Muscle of leg (tissue), 11 donors: ENCODE measurements around the gene DLG2. TPM values are rescaled to one million over a fixed set of nuclear protein-coding genes. Genes with fewer than 3 reads are reported as not detected.

Source experiments
- DNase-seq: peaks from one replicate; pipeline ENCODE4 v3.0.0; 2013
- H3K27ac ChIP-seq: one replicate; pipeline ENCODE4 v1.5.1; 2013; ENCODE audit warnings: mild to moderate bottlenecking, low read length, control low read depth
- H3K27me3 ChIP-seq: one replicate; pipeline ENCODE4 v1.6.1; 2013; ENCODE audit warnings: low read length; ENCODE audit not compliant: control insufficient read depth, insufficient read depth
- H3K36me3 ChIP-seq: one replicate; pipeline ENCODE4 v1.6.1; 2013; ENCODE audit warnings: low read length; ENCODE audit not compliant: control insufficient read depth, insufficient read depth
- H3K4me1 ChIP-seq: one replicate; pipeline ENCODE4 v1.6.1; 2013; ENCODE audit warnings: low read length; ENCODE audit not compliant: control insufficient read depth, insufficient read depth
- H3K4me3 ChIP-seq: one replicate; pipeline ENCODE4 v1.5.1; 2013; ENCODE audit warnings: low read length, control low read depth
- H3K9me3 ChIP-seq: replicated peaks from 2 replicates; pipeline ENCODE4 v1.6.1; 2013; ENCODE audit warnings: low read depth, low read length; ENCODE audit not compliant: control insufficient read depth
- WGBS: methylation state at CpG from one replicate; pipeline ENCODE4 v1.1.5; 2013; ENCODE audit warnings: missing lambda C conversion rate; ENCODE audit not compliant: insufficient coverage; 5-methylcytosine and 5-hydroxymethylcytosine counted together
- polyA plus RNA-seq, 8 donors: library from polyadenylated mRNA; unstranded; fragments of 120-200 nt; gene quantifications; one replicate each; pipeline versions ENCODE4 v1.2.1 to v1.2.3, GENCODE V29; 2013; ENCODE audit warnings: inconsistent platforms in 1 of 8, low replicate concordance in 1 of 8; ENCODE audit not compliant: insufficient read length in 8 of 8, insufficient read depth in 1 of 8
- total RNA-seq: library from RNA; stranded (reverse); fragments of 120-200 nt; gene quantifications from one replicate; pipeline ENCODE4 v1.2.4, GENCODE V29; 2013

Gene DLG2
- total and polyA plus RNA-seq, 9 donors: 6.4 to 19.3 (median 11.0) TPM

DNA sequence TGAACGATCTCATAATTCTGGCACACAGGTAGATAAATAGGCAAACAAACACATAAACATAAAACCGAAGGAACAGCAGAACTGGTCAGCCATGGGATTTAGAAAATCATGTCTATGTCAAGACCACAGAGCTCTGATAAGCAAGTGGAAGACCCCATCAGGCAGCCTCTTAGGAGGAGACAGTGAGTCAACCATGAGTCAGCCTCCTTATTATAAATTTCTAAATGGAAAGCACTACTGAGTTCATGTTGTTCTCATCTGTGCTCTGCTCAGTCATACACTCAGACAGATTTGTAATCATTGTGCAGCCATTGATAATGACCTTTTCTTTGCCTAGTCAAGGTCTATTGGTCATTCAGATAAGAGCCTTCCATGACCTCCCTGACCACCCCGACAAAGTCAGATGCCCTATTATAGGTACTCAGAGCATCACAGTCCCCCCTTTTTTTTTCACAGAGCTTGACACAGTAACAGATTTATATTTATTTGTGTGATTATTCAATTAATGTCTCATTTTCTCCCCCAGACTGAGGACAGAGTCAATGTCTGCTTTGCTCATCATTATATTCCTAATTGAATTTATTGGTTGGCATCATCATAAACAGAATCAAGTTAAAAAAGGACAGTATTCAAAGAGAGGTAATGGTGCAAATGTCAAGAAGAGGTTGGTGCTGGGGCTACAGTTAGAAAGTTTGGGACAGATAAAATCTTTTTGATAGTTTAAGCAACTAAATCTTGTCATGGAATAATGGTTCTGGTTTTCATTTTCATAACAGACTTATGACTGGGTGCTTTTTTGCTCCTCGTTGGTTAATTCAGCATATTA lies 1761.3 kb downstream of the DLG2 start:
- Histone ChIP-seq H3K27me3 (no peaks in the 10 kb centered on the region), H3K27ac (no peak overlapping the region), H3K4me1 (no peaks in the 10 kb centered on the region), H3K36me3 (no peaks in the 10 kb centered on the region), H3K9me3 (no peaks in the 10 kb centered on the region), H3K4me3 (no peak overlapping the region)
- WGBS: no CpG with 5 or more reads among the region's 4 CpGs
- no peak for DNase-seq

- no peak overlapping the region for H3K27ac ChIP-seq
- no peak overlapping the region for H3K4me3 ChIP-seq
- DNase-seq: no peak
- H3K36me3 ChIP-seq: no peaks in the 10 kb centered on the region
- H3K9me3 ChIP-seq: no peaks in the 10 kb centered on the region
- H3K27me3 ChIP-seq: no peaks in the 10 kb centered on the region
- no peaks in the 10 kb centered on the region for H3K4me1 ChIP-seq
- 83% methylated on average over 1 of the region's 4 CpGs for WGBS
Measured at GRCh38 chr11:83864412-83865057, 1762.6 kb downstream of the DLG2 start.

DNA sequence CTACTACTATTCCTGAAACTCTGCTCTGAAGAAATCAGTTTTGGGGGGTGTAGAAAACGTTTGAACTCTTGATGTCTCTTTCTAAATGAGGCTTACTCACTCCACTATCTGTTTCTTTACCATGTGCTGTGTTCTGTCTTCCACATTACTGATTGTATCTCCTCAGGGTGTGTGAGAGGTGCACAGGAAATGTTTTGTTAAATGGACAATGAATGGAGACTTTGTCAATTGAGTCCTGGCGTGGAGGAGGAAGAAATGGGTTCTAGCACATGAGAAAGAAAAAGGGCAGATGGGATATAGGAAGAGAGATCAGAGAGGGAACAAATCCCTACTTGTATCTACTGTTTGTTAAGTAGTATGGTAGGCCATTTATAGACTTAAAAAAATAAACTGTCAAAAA lies 1763.9 kb downstream of the DLG2 start:
- Histone ChIP-seq H3K27me3 (no peaks in the 10 kb centered on the region), H3K4me1 (no peaks in the 10 kb centered on the region), H3K9me3 (no peaks in the 10 kb centered on the region), H3K36me3 (no peaks in the 10 kb centered on the region), H3K4me3 (no peak overlapping the region), H3K27ac (no peak overlapping the region)
- no peak for DNase-seq
- no CpG with 5 or more reads among the region's 2 CpGs for WGBS

- Histone ChIP-seq H3K27ac (no peak overlapping the region), H3K9me3 (peaks cover 3% of the 10 kb centered on the region), H3K36me3 (no peaks in the 10 kb centered on the region), H3K27me3 (no peaks in the 10 kb centered on the region), H3K4me3 (no peak overlapping the region), H3K4me1 (no peaks in the 10 kb centered on the region)
- peak; percentile 42 for DNase-seq
- WGBS: 38% methylated on average over 1 of the region's 1 CpG
Measured at GRCh38 chr11:83862691-83863090, 1764.5 kb downstream of the DLG2 start.

- Histone ChIP-seq H3K27ac (no peak overlapping the region), H3K4me1 (no peaks in the 10 kb centered on the region), H3K4me3 (no peak overlapping the region), H3K9me3 (peaks cover 4% of the 10 kb centered on the region), H3K36me3 (no peaks in the 10 kb centered on the region), H3K27me3 (no peaks in the 10 kb centered on the region)
- WGBS: no CpG with 5 or more reads among the region's 3 CpGs
- DNase-seq: peak; percentile 2
Measured at GRCh38 chr11:83862033-83862432, 1765.1 kb downstream of the DLG2 start.

DNA sequence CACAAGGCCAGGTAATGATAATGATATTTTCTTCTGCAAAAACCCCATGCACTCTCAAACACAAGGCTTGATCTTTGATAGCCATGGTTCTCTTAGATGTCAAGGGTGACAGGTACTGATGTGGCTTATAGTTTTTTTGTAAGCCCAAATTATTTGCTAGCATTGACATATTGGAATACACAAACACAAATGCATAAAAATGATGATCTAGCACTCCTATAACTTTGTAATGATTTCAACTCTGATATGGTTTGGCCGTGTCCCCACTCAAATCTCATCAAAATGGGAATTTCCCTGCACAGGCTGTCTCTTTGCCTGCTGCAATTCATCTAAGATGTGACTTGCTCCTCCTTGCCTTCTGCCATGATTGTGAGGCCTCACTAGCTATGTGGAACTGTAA lies 1768.5 kb downstream of the DLG2 start:
- whole genome bisulfite sequencing: 75% methylated on average over 1 of the region's 1 CpG
- no peaks in the 10 kb centered on the region for H3K36me3 ChIP-seq

GRCh38 chr11:83855237-83855636 lies 1771.9 kb downstream of the DLG2 start:
- H3K36me3 ChIP-seq: no peaks in the 10 kb centered on the region
- H3K4me3 ChIP-seq: no peak overlapping the region
- H3K27me3 ChIP-seq: no peaks in the 10 kb centered on the region
- WGBS: no CpG with 5 or more reads among the region's 1 CpG
- DNase-seq: no peak
- no peak overlapping the region for H3K27ac ChIP-seq
- H3K4me1 ChIP-seq: no peaks in the 10 kb centered on the region
- H3K9me3 ChIP-seq: peaks cover 7% of the 10 kb centered on the region

More for the DNA sequence above, 1768.5 kb downstream of the DLG2 start:
- DNase-seq: no peak
- no peaks in the 10 kb centered on the region for H3K4me1 ChIP-seq
- H3K27ac ChIP-seq: no peak overlapping the region
- no peak overlapping the region for H3K4me3 ChIP-seq
- H3K9me3 ChIP-seq: peaks cover 7% of the 10 kb centered on the region
- no peaks in the 10 kb centered on the region for H3K27me3 ChIP-seq

- peaks cover 5% of the 10 kb centered on the region for H3K9me3 ChIP-seq
- no peak for DNase-seq
- no peaks in the 10 kb centered on the region for H3K27me3 ChIP-seq
- H3K4me3 ChIP-seq: no peak overlapping the region
- no peaks in the 10 kb centered on the region for H3K36me3 ChIP-seq
- no peaks in the 10 kb centered on the region for H3K4me1 ChIP-seq
- H3K27ac ChIP-seq: no peak overlapping the region
- 71% methylated on average over 1 of the region's 1 CpG for WGBS
Measured at GRCh38 chr11:83852775-83853442, 1774.2 kb downstream of the DLG2 start.

DNA sequence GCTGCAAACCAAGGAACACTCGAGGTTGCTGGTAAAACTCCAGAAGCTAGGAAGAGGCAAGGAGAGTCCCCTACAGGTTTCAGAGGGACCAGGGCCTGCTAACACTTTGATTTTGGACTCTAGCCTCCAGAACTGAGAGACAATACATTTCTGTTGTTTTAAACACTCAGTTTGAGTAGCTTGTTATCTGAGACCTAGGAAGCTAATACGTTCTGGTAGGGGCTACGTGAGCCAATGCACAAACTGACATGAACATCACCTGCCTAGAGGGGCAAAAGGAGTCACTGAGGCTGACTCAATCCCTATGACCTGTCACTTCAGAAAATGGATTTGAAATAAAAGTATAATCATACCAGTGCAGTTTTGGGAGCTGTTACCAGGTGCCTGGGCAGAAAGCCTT lies 1775.1 kb downstream of the DLG2 start:
- Histone ChIP-seq H3K36me3 (no peaks in the 10 kb centered on the region), H3K4me1 (no peaks in the 10 kb centered on the region), H3K27ac (no peak overlapping the region), H3K27me3 (no peaks in the 10 kb centered on the region), H3K9me3 (peaks cover 3% of the 10 kb centered on the region), H3K4me3 (no peak overlapping the region)
- 86% methylated on average over 2 of the region's 3 CpGs for WGBS
- no peak for DNase-seq

- no peaks in the 10 kb centered on the region for H3K4me1 ChIP-seq
- H3K4me3 ChIP-seq: no peak overlapping the region
- no peaks in the 10 kb centered on the region for H3K27me3 ChIP-seq
- no peaks in the 10 kb centered on the region for H3K36me3 ChIP-seq
- no peak for DNase-seq
- H3K9me3 ChIP-seq: no peaks in the 10 kb centered on the region
- WGBS: no CpG with 5 or more reads among the region's 6 CpGs
- H3K27ac ChIP-seq: no peak overlapping the region
Measured at GRCh38 chr11:83847467-83848034, 1779.6 kb downstream of the DLG2 start.
